A673 (cell line): Measurements from ENCODE around the gene UCN.

Experiments used
- CTCF ChIP-seq: fragments of 300-800, 200-600 bp; sonication (generic); conservative IDR thresholded peaks from 2 replicates; pipeline ENCODE4 v1.5.1; 2017; ENCODE audit warnings: low read depth, mild to moderate bottlenecking, antibody characterized with exemption, low read length, moderate library complexity, mixed read lengths
- EZH2 ChIP-seq: fragments of 200-600 bp; sonication (generic); IDR thresholded peaks from 2 replicates; pipeline ENCODE4 v1.6.1; 2017; ENCODE audit warnings: borderline replicate concordance, low read depth, mild to moderate bottlenecking, mixed read lengths, antibody characterized with exemption, low read length; ENCODE audit not compliant: poor library complexity, severe bottlenecking

GRCh38 chr2:27297195-27297594 is 11.1 kb downstream of the UCN start:
- TF ChIP-seq EZH2 (no peak), CTCF (no peak)
